ENCODE data around the gene DHDH.
"Not testable (repeated sequence)": the region's sequence is repeated elsewhere in the genome, so short reads cannot be mapped to it uniquely, and the experiment has no call there.

The DHDH gene

GRCh38 chr19:48933382-48933932, at the start of gene DHDH:
Gene DHDH, plus strand, starts transcription at chr19:48933699. Its CDS starts 23 bp downstream, at chr19:48933722.
- no peak for TF ChIP-seq CTCF (IDR thresholded peaks at IDR 0.05; ENCODE audit: low read depth, low read length, missing control alignments)
- in situ Hi-C loops (cut with HindIII; ENCODE audit: low sequenced_read_pairs) = no loop called here
- DNase-seq (ENCODE audit: low read depth) = no peak
- peak within 1 kb of the TSS; percentile 45 for H3K4me3 ChIP-seq (ENCODE audit: low read depth, low read length)

- DNase-seq (ENCODE audit: low read depth) = no peak
- no peak overlapping the region for H3K4me3 ChIP-seq (ENCODE audit: low read depth, low read length)
- in situ Hi-C loops (cut with HindIII; ENCODE audit: low sequenced_read_pairs) = no loop called here
- no peak for TF ChIP-seq CTCF (IDR thresholded peaks at IDR 0.05; ENCODE audit: low read depth, low read length, missing control alignments)
Measured at GRCh38 chr19:48883726-48884125, 49.8 kb upstream of the DHDH start.

DNA sequence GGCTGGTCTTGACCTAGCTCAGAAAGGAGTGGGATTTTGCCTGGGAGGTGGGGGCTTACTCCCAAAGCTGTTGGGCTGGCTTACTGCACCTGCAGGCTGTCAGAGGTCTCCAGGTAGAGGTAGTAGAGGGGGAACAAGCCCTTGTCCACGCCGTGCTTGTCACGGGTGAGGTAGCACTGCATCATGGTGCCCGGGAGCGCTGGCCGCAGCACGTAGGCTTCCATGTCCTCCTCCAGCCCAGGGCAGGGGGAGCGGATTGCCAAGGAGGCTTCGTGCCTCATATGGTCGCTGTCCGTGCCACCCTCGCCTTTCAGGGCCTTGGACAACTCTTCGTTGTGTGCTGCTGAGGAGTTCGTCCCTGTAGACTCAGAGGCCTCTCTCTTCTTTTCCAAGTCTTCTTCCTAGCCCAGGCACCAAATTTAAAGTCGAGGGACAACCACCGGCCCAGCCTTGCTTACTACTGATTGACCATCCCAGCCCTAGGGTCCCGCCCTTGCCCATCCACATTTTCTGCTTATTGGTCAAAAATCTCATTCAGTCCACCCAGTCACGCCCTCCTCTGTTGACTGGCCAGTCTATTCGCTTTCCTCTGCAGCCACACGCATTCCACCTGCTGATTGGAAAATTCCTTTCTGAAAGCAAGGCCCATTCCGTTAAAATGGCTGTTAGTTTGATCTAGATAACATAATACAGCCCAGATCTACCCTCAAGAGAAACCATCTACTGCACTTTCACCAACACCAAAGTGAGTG, 45.5 kb upstream of the DHDH start:
- TF ChIP-seq CTCF (IDR thresholded peaks at IDR 0.05; ENCODE audit: low read depth, low read length, missing control alignments) = no peak
- no peak for DNase-seq (ENCODE audit: low read depth)
- in situ Hi-C loops (cut with HindIII; ENCODE audit: low sequenced_read_pairs) = no loop called here
- no peak overlapping the region for H3K4me3 ChIP-seq (ENCODE audit: low read depth, low read length)

DNA sequence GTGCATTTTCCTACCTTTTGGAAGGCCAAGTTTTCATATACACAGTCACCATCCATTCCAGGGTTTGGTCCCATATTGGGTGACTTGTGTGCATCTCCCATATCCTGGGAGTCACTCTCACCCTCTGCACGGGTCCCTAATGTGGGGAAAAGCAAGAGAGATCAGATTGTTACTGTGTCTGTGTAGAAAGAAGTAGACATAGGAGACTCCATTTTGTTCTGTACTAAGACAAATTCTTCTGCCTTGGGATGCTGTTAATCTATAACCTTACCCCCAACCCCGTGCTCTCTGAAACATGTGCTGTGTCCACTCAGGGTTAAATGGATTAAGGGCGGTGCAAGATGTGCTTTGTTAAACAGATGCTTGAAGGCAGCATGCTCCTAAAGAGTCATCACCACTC, 44.0 kb upstream of the DHDH start:
- in situ Hi-C loops (cut with HindIII; ENCODE audit: low sequenced_read_pairs); H3K4me3 ChIP-seq (ENCODE audit: low read depth, low read length); DNase-seq (ENCODE audit: low read depth): not testable (repeated sequence)

DNA sequence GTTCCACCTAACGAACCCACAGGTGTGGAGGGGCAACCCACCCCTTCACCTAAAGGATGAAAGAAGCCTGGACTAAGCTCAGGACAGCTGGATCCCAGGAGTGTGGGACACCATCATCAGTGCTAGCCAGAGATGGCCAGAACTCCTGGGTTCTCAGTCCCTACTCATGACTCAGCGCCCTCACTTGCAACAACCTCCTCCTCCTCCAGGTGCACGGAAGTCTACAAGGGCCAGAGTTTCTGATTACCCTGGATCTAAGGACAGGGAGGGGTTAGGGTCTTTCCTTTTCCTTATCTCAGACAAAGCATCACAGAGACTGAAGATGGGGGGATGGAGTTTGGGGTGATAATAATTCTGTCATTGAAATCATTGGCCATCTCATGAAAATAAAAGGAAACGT, 42.9 kb upstream of the DHDH start:
- in situ Hi-C loops (cut with HindIII; ENCODE audit: low sequenced_read_pairs) = no loop called here
- TF ChIP-seq CTCF (IDR thresholded peaks at IDR 0.05; ENCODE audit: low read depth, low read length, missing control alignments) = no peak
- no peak for DNase-seq (ENCODE audit: low read depth)
- H3K4me3 ChIP-seq (ENCODE audit: low read depth, low read length) = no peak overlapping the region

DNA sequence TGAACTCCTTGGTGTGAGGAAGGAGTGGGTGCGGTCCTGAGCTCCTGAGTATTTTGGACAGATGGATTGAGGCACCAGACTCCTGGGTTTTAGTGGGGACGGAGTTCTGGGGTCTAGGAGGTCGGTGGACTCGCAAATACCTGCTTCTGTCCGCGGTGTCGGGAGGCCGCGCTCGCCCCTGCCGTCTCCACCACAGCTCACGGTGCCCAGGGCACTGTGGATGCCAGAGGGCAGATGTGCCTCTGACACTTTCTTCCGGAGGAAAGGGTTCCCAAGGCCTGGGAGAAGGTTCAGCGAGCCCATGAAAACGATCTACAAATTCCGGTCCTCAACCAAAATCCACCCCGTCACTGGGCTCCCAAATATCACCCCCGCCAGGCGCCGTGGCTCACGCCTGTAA, 38.3 kb upstream of the DHDH start:
- no peak for TF ChIP-seq CTCF (IDR thresholded peaks at IDR 0.05; ENCODE audit: low read depth, low read length, missing control alignments)
- in situ Hi-C loops (cut with HindIII; ENCODE audit: low sequenced_read_pairs) = no loop called here
- H3K4me3 ChIP-seq (ENCODE audit: low read depth, low read length) = no peak overlapping the region
- no peak for DNase-seq (ENCODE audit: low read depth)

DNA sequence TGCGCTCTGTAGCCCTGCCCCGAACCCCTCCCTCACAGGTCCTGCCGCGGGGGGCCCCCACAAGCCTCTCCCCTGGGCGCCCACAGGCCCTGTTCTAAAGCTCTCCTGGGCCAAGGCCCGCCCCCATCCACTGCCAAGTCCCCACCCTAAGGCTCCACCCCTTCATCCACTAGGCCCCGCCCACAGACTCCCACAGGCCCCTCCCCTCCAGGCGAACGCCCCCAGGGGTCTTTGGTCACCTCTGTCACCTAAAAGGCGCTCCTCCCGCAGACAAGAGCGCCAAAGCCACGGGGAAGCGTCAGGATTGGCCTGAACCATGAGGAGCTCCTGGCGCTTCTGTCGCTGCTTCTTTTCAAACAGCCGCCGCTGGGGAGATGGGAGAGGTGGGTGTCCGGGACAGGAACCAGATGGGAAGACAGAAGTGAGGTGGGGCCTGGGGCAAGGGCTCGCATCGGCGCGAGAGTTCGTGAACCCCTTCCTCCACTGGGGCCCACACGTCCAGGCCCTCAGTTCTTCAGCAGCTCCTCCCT, 37.2 kb upstream of the DHDH start:
- in situ Hi-C loops (cut with HindIII; ENCODE audit: low sequenced_read_pairs) = no loop called here
- H3K4me3 ChIP-seq (ENCODE audit: low read depth, low read length) = peak overlapping the region; percentile 30
- TF ChIP-seq CTCF (IDR thresholded peaks at IDR 0.05; ENCODE audit: low read depth, low read length, missing control alignments) = no peak
- DNase-seq (ENCODE audit: low read depth) = no peak
